Measurements from ENCODE around the gene RAI1.

RAI1 gene

DNA sequence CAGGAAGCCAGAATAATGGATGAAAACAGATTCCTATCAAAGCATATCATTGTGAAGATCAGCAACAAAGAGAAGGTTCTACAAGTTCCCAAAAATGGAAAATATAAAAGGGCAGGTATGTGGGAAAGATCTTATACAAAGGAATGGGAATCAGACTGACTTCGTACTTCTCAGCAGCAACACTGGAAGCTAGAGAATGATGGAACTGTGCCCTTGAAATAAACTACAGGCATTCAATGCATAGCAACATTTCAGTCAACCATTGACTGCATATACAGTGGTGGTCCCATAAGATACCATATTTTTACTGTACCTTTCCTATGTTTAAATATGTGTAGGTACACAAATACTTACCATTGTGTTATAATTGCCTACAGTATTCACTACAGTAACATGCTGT lies 30.3 kb upstream of the RAI1 start (continued):
- TF ChIP-seq ZNF8 (CRISPR knock-in tag; IDR thresholded peaks at IDR 0.05): no peak

DNA sequence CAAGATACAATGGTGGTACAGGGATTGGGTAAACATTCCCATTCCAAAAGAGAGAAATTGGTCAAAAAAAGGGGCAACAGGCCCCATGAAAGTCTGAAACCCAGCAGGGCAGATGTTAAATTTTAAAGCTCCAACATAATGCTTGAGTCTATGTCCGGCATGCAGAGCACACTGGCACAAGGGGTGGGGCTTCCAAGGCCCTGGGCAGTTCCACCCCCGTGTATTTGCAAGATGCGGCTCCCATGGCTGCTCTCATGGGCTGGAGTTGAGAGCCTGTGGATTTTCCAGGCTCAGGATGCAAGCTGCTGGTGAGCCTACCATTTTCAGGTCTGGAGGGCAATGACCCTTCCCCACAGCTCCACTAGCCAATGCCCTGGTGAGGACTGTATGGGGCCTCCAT lies 27.9 kb upstream of the RAI1 start:
- no peak for ATAC-seq
- TF ChIP-seq, protein P1, sequence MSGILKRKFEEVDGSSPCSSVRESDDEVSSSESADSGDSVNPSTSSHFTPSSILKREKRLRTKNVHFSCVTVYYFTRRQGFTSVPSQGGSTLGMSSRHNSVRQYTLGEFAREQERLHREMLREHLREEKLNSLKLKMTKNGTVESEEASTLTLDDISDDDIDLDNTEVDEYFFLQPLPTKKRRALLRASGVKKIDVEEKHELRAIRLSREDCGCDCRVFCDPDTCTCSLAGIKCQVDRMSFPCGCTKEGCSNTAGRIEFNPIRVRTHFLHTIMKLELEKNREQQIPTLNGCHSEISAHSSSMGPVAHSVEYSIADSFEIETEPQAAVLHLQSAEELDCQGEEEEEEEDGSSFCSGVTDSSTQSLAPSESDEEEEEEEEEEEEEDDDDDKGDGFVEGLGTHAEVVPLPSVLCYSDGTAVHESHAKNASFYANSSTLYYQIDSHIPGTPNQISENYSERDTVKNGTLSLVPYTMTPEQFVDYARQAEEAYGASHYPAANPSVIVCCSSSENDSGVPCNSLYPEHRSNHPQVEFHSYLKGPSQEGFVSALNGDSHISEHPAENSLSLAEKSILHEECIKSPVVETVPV (CRISPR knock-in tag; IDR thresholded peaks at IDR 0.05): no peak
- TF ChIP-seq PPARA (CRISPR knock-in tag; IDR thresholded peaks at IDR 0.05; ENCODE audit: borderline replicate concordance) (no peak), ZC3H10 (CRISPR knock-in tag; IDR thresholded peaks at IDR 0.05) (no peak), TCF4 (CRISPR knock-in tag; IDR thresholded peaks at IDR 0.05; ENCODE audit: borderline replicate concordance) (no peak), ZNF70 (CRISPR knock-in tag; IDR thresholded peaks at IDR 0.05) (no peak), OSR1 (CRISPR knock-in tag; IDR thresholded peaks at IDR 0.05) (no peak), TOX (CRISPR knock-in tag; IDR thresholded peaks at IDR 0.05; ENCODE audit: borderline replicate concordance) (no peak), ESRRG (CRISPR knock-in tag; IDR thresholded peaks at IDR 0.05) (no peak), RARB (CRISPR knock-in tag; IDR thresholded peaks at IDR 0.05) (no peak), ARNTL (CRISPR knock-in tag; IDR thresholded peaks at IDR 0.05; ENCODE audit: borderline replicate concordance, low read depth) (no peak)
- TF ChIP-seq, protein P2, sequence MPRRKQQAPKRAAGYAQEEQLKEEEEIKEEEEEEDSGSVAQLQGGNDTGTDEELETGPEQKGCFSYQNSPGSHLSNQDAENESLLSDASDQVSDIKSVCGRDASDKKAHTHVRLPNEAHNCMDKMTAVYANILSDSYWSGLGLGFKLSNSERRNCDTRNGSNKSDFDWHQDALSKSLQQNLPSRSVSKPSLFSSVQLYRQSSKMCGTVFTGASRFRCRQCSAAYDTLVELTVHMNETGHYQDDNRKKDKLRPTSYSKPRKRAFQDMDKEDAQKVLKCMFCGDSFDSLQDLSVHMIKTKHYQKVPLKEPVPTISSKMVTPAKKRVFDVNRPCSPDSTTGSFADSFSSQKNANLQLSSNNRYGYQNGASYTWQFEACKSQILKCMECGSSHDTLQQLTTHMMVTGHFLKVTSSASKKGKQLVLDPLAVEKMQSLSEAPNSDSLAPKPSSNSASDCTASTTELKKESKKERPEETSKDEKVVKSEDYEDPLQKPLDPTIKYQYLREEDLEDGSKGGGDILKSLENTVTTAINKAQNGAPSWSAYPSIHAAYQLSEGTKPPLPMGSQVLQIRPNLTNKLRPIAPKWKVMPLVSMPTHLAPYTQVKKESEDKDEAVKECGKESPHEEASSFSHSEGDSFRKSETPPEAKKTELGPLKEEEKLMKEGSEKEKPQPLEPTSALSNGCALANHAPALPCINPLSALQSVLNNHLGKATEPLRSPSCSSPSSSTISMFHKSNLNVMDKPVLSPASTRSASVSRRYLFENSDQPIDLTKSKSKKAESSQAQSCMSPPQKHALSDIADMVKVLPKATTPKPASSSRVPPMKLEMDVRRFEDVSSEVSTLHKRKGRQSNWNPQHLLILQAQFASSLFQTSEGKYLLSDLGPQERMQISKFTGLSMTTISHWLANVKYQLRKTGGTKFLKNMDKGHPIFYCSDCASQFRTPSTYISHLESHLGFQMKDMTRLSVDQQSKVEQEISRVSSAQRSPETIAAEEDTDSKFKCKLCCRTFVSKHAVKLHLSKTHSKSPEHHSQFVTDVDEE (CRISPR knock-in tag; IDR thresholded peaks at IDR 0.05): no peak
- TF ChIP-seq, protein P3, sequence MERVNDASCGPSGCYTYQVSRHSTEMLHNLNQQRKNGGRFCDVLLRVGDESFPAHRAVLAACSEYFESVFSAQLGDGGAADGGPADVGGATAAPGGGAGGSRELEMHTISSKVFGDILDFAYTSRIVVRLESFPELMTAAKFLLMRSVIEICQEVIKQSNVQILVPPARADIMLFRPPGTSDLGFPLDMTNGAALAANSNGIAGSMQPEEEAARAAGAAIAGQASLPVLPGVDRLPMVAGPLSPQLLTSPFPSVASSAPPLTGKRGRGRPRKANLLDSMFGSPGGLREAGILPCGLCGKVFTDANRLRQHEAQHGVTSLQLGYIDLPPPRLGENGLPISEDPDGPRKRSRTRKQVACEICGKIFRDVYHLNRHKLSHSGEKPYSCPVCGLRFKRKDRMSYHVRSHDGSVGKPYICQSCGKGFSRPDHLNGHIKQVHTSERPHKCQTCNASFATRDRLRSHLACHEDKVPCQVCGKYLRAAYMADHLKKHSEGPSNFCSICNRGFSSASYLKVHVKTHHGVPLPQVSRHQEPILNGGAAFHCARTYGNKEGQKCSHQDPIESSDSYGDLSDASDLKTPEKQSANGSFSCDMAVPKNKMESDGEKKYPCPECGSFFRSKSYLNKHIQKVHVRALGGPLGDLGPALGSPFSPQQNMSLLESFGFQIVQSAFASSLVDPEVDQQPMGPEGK (CRISPR knock-in tag; IDR thresholded peaks at IDR 0.05; ENCODE audit: borderline replicate concordance): no peak

DNA sequence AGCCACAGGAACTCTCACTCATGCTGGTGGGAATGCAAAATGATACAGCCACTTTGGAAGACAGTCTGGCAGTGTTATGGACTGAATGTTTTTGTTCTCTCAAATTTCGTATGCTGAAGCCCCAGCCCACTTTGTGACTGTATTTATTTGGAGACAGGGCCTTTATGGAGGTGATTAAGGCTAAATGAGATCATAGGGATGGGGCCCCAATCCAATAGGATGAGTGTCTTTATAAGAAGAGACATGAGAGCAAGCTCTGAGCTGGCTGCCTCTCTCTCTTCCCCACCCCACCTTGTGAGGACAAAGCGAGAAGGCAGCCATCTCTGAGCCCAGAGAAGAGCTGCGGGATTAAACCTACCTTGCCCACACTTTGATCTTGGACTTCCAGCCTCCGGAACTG lies 21.9 kb upstream of the RAI1 start:
- no peak for ATAC-seq
- TF ChIP-seq GLIS3 (CRISPR knock-in tag; IDR thresholded peaks at IDR 0.05): no peak
- no peak for TF ChIP-seq ZFP30 (CRISPR knock-in tag; IDR thresholded peaks at IDR 0.05)
- TF ChIP-seq ARNTL (CRISPR knock-in tag; IDR thresholded peaks at IDR 0.05; ENCODE audit: borderline replicate concordance, low read depth): no peak
- TF ChIP-seq ZNF565 (CRISPR knock-in tag; conservative IDR thresholded peaks at IDR 0.05; ENCODE audit: low read depth): no peak
- no peak for TF ChIP-seq ZFP3 (CRISPR knock-in tag; IDR thresholded peaks at IDR 0.05)
- no peak for TF ChIP-seq PPARA (CRISPR knock-in tag; IDR thresholded peaks at IDR 0.05; ENCODE audit: borderline replicate concordance)
- TF ChIP-seq RARB (CRISPR knock-in tag; IDR thresholded peaks at IDR 0.05): no peak
- no peak for TF ChIP-seq BACH2 (CRISPR knock-in tag; IDR thresholded peaks at IDR 0.05; ENCODE audit: borderline replicate concordance)
- no peak for TF ChIP-seq SNAI2 (CRISPR knock-in tag; IDR thresholded peaks at IDR 0.05)
- TF ChIP-seq ZNF8 (CRISPR knock-in tag; IDR thresholded peaks at IDR 0.05): no peak

DNA sequence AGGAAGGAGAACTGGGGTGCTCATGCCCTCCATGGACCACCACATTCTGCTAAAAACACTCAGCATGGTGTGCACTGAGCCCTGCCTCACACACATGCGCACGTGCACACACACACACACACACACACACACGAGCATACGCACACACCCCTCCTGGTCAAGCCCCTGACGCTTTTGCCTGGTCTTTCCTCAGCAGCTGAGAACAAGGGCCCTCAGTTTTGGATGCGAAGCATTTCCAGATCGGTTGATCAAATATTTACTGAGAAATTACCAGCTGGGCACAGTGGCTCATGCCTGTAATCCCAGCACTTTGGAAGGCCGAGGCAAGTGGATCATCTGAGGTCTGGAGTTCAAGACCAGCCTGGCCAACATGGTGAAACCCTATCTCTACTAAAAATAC lies 20.1 kb upstream of the RAI1 start:
- no peak for ATAC-seq
- TF ChIP-seq, protein P4, sequence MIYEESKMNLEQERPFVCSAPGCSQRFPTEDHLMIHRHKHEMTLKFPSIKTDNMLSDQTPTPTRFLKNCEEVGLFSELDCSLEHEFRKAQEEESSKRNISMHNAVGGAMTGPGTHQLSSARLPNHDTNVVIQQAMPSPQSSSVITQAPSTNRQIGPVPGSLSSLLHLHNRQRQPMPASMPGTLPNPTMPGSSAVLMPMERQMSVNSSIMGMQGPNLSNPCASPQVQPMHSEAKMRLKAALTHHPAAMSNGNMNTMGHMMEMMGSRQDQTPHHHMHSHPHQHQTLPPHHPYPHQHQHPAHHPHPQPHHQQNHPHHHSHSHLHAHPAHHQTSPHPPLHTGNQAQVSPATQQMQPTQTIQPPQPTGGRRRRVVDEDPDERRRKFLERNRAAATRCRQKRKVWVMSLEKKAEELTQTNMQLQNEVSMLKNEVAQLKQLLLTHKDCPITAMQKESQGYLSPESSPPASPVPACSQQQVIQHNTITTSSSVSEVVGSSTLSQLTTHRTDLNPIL (CRISPR knock-in tag; IDR thresholded peaks at IDR 0.05; ENCODE audit: low read depth): no peak
- TF ChIP-seq TOX (CRISPR knock-in tag; IDR thresholded peaks at IDR 0.05; ENCODE audit: borderline replicate concordance) (no peak), PPARA (CRISPR knock-in tag; IDR thresholded peaks at IDR 0.05; ENCODE audit: borderline replicate concordance) (no peak), ARNTL (CRISPR knock-in tag; IDR thresholded peaks at IDR 0.05; ENCODE audit: borderline replicate concordance, low read depth) (no peak), GLIS3 (CRISPR knock-in tag; IDR thresholded peaks at IDR 0.05) (no peak), OSR1 (CRISPR knock-in tag; IDR thresholded peaks at IDR 0.05) (no peak), ZFP3 (CRISPR knock-in tag; IDR thresholded peaks at IDR 0.05) (no peak), RARB (CRISPR knock-in tag; IDR thresholded peaks at IDR 0.05) (no peak), ZNF565 (CRISPR knock-in tag; conservative IDR thresholded peaks at IDR 0.05; ENCODE audit: low read depth) (no peak), ISL1 (CRISPR knock-in tag; IDR thresholded peaks at IDR 0.05) (no peak), ZNF8 (CRISPR knock-in tag; IDR thresholded peaks at IDR 0.05) (no peak), ZFP30 (CRISPR knock-in tag; IDR thresholded peaks at IDR 0.05) (no peak), ZC3H10 (CRISPR knock-in tag; IDR thresholded peaks at IDR 0.05) (no peak), ESRRG (CRISPR knock-in tag; IDR thresholded peaks at IDR 0.05) (no peak), ZNF70 (CRISPR knock-in tag; IDR thresholded peaks at IDR 0.05) (no peak), CSDC2 (CRISPR knock-in tag; IDR thresholded peaks at IDR 0.05) (no peak)
- TF ChIP-seq, protein P5, sequence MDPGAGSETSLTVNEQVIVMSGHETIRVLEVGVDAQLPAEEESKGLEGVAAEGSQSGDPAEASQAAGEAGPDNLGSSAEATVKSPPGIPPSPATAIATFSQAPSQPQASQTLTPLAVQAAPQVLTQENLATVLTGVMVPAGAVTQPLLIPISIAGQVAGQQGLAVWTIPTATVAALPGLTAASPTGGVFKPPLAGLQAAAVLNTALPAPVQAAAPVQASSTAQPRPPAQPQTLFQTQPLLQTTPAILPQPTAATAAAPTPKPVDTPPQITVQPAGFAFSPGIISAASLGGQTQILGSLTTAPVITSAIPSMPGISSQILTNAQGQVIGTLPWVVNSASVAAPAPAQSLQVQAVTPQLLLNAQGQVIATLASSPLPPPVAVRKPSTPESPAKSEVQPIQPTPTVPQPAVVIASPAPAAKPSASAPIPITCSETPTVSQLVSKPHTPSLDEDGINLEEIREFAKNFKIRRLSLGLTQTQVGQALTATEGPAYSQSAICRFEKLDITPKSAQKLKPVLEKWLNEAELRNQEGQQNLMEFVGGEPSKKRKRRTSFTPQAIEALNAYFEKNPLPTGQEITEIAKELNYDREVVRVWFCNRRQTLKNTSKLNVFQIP (CRISPR knock-in tag; IDR thresholded peaks at IDR 0.05; ENCODE audit: borderline replicate concordance, low read depth): no peak

All from SK-N-SH treated with all-trans-retinoic acid at 6 μM for 48 hours (cell line).